Cardiac septum (tissue), 1 donor: ENCODE results near the gene ZEB2. TPM values are rescaled to one million over a fixed set of nuclear protein-coding genes. Genes with fewer than 3 reads are reported as not detected.

ENCODE experiments used
- DNase-seq: peaks from one replicate; pipeline ENCODE4 v3.0.0-alpha.2; 2020; ENCODE audit warnings: low spot score
- intact Hi-C: fragments of 100-400 bp; cut with DNase I; formaldehyde crosslinking; loops from one replicate; pipeline ENCODE4 v1.14.0; 2022
- long read RNA-seq: library from polyadenylated mRNA; unstranded; transcript quantifications from one replicate; pipeline ENCODE4 v2.0.0, GENCODE V29; 2021
- total RNA-seq: library from RNA; stranded (reverse); fragmentation: NEBNext Ultra II Directional; extraction: Animal tissue kit (Norgen Biotek cat#: 25700); gene quantifications from one replicate; pipeline ENCODE4 v1.2.1, GENCODE V29; 2021
- donor health status: DM: no; HTN: no; CAD: no.

ZEB2 gene
- 122 TPM for total RNA-seq
- long read RNA-seq, full-length matches to known transcripts: 14 of 57 reads
- long read RNA-seq, partial matches to known transcripts: 20 of 57 reads
- long read RNA-seq, other reads (novel, unspliced or antisense): 23 of 57 reads

DNA sequence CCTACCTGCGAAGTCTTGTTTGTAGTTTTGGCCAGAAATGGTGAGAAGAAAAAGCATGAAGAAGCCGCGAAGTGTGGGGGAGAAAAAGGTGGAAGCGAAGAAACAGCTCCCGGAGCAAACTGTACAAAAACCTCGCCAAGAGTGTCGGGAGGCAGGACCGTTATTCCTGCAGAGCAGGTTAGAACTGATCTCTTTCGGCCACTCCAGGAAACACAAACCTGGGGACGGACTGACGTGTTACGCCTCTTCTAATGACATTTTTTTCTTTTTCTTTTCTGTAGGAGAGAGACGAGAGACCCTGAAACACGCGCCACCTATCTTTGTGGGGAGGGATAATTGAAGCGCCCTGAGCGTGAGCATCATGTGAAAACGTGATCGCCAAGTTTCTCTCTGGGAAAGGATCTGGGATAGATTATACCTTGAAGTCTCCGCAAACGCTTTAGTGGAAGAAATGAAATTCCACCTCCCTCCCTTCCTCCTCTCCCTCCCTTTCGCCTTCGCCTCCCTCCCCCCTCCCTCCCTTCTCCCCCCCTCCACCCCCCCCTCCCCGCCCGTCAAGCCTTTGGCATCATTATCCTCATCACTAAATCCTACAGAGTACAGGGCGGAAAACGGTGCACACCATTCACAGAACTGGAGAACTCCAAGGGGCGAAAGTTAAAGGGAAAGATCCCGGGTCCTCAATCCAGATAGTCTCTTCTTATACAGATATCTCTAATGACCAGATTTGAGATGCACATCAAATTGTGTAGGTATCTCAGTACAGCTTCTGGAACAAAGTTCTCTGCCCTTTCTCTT lies at the start of gene ZEB2:
ZEB2 (minus strand) TSS at position 186 of the 798 bp plus-strand sequence. CDS start 2,769 bp downstream, outside the sequence.
- DNase-seq: no peak
- intact Hi-C loops: loop anchor here (5.0 to 10.0 kb wide), 6 partner anchors 312 to 1235 kb away; no protein-coding TSS in a partner anchor

GRCh38 chr2:144567745-144568144 lies 47.8 kb upstream of the ZEB2 start:
- no peak for DNase-seq
- intact Hi-C loops: no loop called here

DNA sequence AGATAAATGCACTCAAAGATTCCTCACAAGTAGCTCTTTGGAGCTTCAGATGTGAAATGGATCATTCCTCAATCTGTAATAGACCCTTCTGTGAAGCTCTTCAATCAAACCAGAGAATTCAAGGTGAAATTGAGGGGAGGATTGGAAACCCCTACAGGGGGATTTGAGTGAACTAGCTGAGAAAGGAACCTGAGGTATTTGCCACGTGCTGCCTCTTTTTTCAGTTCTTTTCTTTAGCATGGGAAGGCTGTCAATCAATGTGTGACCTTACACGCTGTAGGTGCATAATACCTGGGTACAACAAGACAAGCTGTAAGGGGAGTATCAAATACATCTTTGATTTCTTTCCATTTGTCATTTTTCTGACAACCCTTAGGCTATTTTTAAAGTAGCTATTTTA lies 46.5 kb upstream of the ZEB2 start:
- DNase-seq: no peak

DNA sequence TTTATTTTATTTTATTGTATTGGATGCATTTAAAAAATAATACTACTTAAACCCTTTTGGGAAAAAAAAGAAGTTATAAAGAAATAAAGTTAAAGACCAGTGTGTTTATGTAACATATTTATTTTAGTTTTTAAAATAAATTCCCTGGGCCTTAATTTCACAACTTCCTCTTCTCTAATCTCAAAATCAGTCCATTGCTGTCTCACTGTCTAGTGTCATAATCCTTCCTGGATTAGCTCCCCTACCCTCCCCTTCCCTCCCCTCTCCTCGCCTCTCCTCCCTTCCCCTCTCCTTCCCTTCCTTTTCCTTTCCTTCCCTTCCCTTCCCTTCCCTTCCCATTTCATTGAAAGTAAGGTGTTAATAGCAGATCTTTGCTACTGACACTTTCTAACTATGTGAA lies 40.3 kb upstream of the ZEB2 start:
- intact Hi-C loops: no loop called here
- DNase-seq: no peak

More for the DNA sequence above, 46.5 kb upstream of the ZEB2 start:
- intact Hi-C loops: no loop called here

GRCh38 chr2:144559681-144560080 lies 39.8 kb upstream of the ZEB2 start:
- intact Hi-C loops: no loop called here
- no peak for DNase-seq

GRCh38 chr2:144559242-144559641 lies 39.3 kb upstream of the ZEB2 start:
- DNase-seq: no peak

GRCh38 chr2:144554492-144555210 lies 34.7 kb upstream of the ZEB2 start:
- no peak for DNase-seq
- intact Hi-C loops: no loop called here

More at GRCh38 chr2:144559242-144559641, 39.3 kb upstream of the ZEB2 start:
- intact Hi-C loops: no loop called here

GRCh38 chr2:144553379-144553778 lies 33.5 kb upstream of the ZEB2 start:
- intact Hi-C loops: no loop called here
- no peak for DNase-seq

GRCh38 chr2:144552821-144553220 lies 32.9 kb upstream of the ZEB2 start:
- DNase-seq: no peak
- intact Hi-C loops: no loop called here

DNA sequence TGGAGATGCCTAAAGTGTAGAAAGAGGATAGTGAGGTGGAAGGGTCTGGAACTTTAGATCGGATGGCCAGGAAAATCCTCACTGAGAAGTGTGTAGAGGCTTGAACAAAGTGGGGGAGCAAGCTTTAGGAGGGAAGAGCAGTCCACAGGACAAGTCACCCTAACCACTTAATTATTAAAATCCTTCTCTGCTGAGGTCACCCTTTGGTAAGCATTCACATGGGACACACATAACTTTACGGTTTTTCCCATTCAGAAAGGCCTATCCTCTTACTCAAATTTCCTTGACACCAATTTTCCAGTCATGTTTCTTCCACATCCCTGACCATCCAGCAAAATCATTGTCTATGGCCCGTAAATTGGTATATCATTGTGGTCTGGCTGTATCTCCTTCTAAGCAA lies 31.0 kb upstream of the ZEB2 start:
- no peak for DNase-seq
- intact Hi-C loops: no loop called here

DNA sequence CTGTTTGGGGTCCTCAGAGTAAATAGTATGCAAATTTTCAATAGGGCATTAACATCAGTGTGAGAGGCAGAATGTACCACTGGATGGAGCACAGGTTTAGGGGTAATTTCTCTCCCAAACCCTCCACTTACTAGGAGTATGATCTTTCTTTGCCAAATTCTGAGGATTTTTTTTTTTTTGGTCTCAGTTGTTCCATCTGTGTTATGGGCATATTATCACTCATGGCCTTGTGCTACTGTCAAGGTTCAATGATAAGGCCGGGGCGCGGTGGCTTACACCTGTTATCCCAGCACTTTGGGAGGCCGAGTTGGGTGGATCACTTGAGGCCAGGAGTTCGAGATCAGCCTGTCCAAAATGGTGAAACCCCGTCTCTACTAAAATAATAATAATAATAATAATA lies 30.2 kb upstream of the ZEB2 start:
- DNase-seq: no peak
- intact Hi-C loops: no loop called here

- intact Hi-C loops: no loop called here
- DNase-seq: no peak
These were observed 28.7 kb upstream of the ZEB2 start for GRCh38 chr2:144548532-144549191.

DNA sequence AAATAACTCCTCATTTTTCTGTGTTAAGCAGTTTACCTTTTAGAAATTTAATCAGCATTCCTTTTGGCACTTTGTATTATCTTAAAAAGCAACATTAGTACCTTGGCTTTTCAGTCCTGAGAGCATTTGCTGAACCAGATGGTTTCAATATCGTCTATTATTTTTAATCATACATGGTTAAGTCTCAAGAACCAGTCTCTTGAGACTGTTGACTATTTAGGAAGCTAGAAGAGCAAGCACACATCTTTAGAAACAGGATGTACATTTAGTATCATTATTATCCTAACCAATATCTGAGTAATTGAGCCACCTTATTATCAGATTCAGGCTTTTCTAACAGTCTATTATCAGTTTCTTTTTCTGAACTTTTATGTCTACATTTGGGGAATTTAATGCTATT lies 28.2 kb upstream of the ZEB2 start:
- DNase-seq: no peak
- intact Hi-C loops: no loop called here

- DNase-seq: no peak
- intact Hi-C loops: no loop called here
These were observed 27.6 kb upstream of the ZEB2 start for GRCh38 chr2:144547494-144547893.

GRCh38 chr2:144546933-144547332 lies 27.0 kb upstream of the ZEB2 start:
- no peak for DNase-seq
- intact Hi-C loops: no loop called here

GRCh38 chr2:144545787-144546186 lies 25.9 kb upstream of the ZEB2 start:
- intact Hi-C loops: no loop called here
- no peak for DNase-seq

DNA sequence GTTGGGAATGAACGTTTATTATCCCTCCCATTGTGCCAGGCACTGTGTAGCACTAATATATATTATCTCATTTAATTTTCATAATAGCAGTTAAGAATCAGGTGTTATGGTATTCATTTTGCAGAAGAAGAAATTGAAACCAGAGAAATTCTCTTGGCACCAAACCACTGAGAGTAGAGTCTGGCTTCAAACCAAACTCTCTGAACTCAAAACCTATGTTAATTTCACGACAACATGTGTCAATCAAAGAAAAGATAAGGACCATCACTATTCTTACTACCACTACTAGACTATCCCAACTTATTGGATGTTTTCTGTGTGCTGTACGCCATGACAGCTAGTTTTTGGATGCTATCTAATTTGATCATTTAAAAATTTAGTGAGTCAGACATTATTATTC lies 24.1 kb upstream of the ZEB2 start:
- intact Hi-C loops: no loop called here
- DNase-seq: no peak

- no peak for DNase-seq
- intact Hi-C loops: no loop called here
These were observed 21.5 kb upstream of the ZEB2 start for GRCh38 chr2:144541396-144541795.

- intact Hi-C loops: no loop called here
- DNase-seq: no peak
These were observed 19.4 kb upstream of the ZEB2 start for GRCh38 chr2:144539289-144539782.

- DNase-seq: no peak
- intact Hi-C loops: no loop called here
These were observed 15.4 kb upstream of the ZEB2 start for GRCh38 chr2:144535300-144535699.
